B cell (primary cell): ENCODE data around the gene DUSP16. TPM values are rescaled to one million over a fixed set of nuclear protein-coding genes. Genes with fewer than 3 reads are reported as not detected.

ENCODE experiments used
- ATAC-seq: fragments of 200-7000 bp; cut with Tn5 transposase; one replicate; pipeline ENCODE4 v1.10.0; 2021; ENCODE audit warnings: low read depth, mild to moderate bottlenecking, moderate number of reproducible peaks, moderate library complexity
- CTCF ChIA-PET: fragments of 350-600 bp; sonication (Branson Sonifier 250); formaldehyde crosslinking; loops from one replicate; lab custom pipeline; 2021; ENCODE audit warnings: antibody characterized with exemption, inconsistent platforms; lab: Charles Lee
- POLR2A ChIA-PET: fragments of 350-600 bp; sonication (Branson Sonifier 250); formaldehyde crosslinking; loops from one replicate; lab custom pipeline; 2021; ENCODE audit warnings: antibody characterized with exemption; lab: Charles Lee
- DNase-seq: peaks from one replicate; pipeline ENCODE4 v3.0.0; 2013
- H2AFZ ChIP-seq: 2 replicates; pipeline ENCODE4 v1.6.1; 2012; ENCODE audit warnings: mild to moderate bottlenecking, low read depth, low read length; ENCODE audit not compliant: insufficient read depth, poor library complexity, severe bottlenecking
- H3K27ac ChIP-seq, 2 donors: 1 replicate in 1 of 2; 2 replicates in 1 of 2; pipeline ENCODE4 v1.5.1; 2012 to 2013; ENCODE audit warnings: low read length in 2 of 2, mild to moderate bottlenecking in 2 of 2, moderate library complexity in 1 of 2
- H3K27me3 ChIP-seq, 4 experiments: fragments of 200-600 bp in 1 of 4; sonication (generic) in 1 of 4; replicated peaks in 1 of 4; 1 replicate in 2 of 4; 2 replicates in 2 of 4; pipeline versions ENCODE4 v1.6.1 to v1.7.0; 2013 to 2016; ENCODE audit warnings: low read length in 3 of 4, mild to moderate bottlenecking in 2 of 4, mixed read lengths in 1 of 4, moderate library complexity in 1 of 4; ENCODE audit not compliant: insufficient read depth in 4 of 4, control insufficient read depth in 3 of 4; ENCODE audit errors: control extremely low read depth in 1 of 4
- H3K36me3 ChIP-seq, 2 experiments: replicated peaks in 1 of 2; 1 replicate in 1 of 2; 2 replicates in 1 of 2; pipeline versions ENCODE4 v1.6.1 to v1.7.1; 2013; ENCODE audit warnings: low read length in 1 of 2; ENCODE audit not compliant: insufficient read depth in 2 of 2, control insufficient read depth in 1 of 2; ENCODE audit errors: control extremely low read depth in 1 of 2, extremely low read depth in 1 of 2
- H3K4me1 ChIP-seq, 2 donors: fragments of 200-600 bp in 1 of 2; sonication (generic) in 1 of 2; 1 replicate in 1 of 2; 2 replicates in 1 of 2; pipeline versions ENCODE4 v1.5.1 to v1.6.1; 2013 to 2017; ENCODE audit warnings: low read length in 2 of 2; ENCODE audit not compliant: control insufficient read depth in 2 of 2, insufficient read depth in 2 of 2
- H3K4me2 ChIP-seq: replicated peaks from 2 replicates; pipeline ENCODE3; 2012; ENCODE audit warnings: mild to moderate bottlenecking, low read depth, low read length; ENCODE audit not compliant: poor library complexity, severe bottlenecking
- H3K4me3 ChIP-seq, 5 experiments: fragments of 200-600 bp in 1 of 5; sonication (generic) in 1 of 5; 1 replicate in 3 of 5; 2 replicates in 2 of 5; pipeline versions ENCODE4 v1.5.1 to v1.7.0; 2011 to 2016; ENCODE audit warnings: low read length in 4 of 5, mild to moderate bottlenecking in 4 of 5, low read depth in 2 of 5, control low read depth in 1 of 5, moderate library complexity in 1 of 5; ENCODE audit not compliant: insufficient read depth in 1 of 5; ENCODE audit errors: control extremely low read depth in 1 of 5, extremely low read depth in 1 of 5
- H3K79me2 ChIP-seq: fragments of 200-600 bp; sonication (generic); one replicate; pipeline ENCODE4 v1.6.0; 2016; ENCODE audit warnings: low read length; ENCODE audit not compliant: control insufficient read depth, insufficient read depth
- H3K9ac ChIP-seq: fragments of 200-600 bp; sonication (generic); 2 replicates; pipeline ENCODE4 v1.6.1; 2017; ENCODE audit warnings: mild to moderate bottlenecking, low read length, moderate library complexity
- H3K9me3 ChIP-seq, 3 donors: one replicate each; pipeline versions ENCODE4 v1.6.1 to v1.7.1; 2013; ENCODE audit warnings: low read length in 2 of 3; ENCODE audit not compliant: control insufficient read depth in 2 of 3, insufficient read depth in 1 of 3; ENCODE audit errors: control extremely low read depth in 1 of 3
- H4K20me1 ChIP-seq: 2 replicates; pipeline ENCODE4 v1.6.0; 2012; ENCODE audit warnings: mild to moderate bottlenecking, low read length; ENCODE audit not compliant: insufficient read depth, control insufficient read depth, poor library complexity, severe bottlenecking
- H3K27ac Mint-ChIP-seq: one replicate; pipeline ENCODE4 v1.8.0; 2021; ENCODE audit warnings: mixed read lengths
- H3K27me3 Mint-ChIP-seq: one replicate; pipeline ENCODE4 v1.8.0; 2021; ENCODE audit warnings: mixed read lengths
- H3K4me1 Mint-ChIP-seq: one replicate; pipeline ENCODE4 v1.8.0; 2021; ENCODE audit warnings: mixed read lengths
- H3K4me3 Mint-ChIP-seq: one replicate; pipeline ENCODE4 v1.8.0; 2021; ENCODE audit warnings: mixed read lengths
- H3K9me3 Mint-ChIP-seq: one replicate; pipeline ENCODE4 v1.8.0; 2022; ENCODE audit warnings: mixed read lengths; ENCODE audit not compliant: insufficient read depth
- EZH2 ChIP-seq: IDR thresholded peaks from 2 replicates; pipeline ENCODE4 v1.6.1; 2012; ENCODE audit warnings: borderline replicate concordance, low read depth, mild to moderate bottlenecking, moderate library complexity, low read length; ENCODE audit not compliant: insufficient read depth, poor library complexity, severe bottlenecking
- WGBS: methylation state at CpG from one replicate; pipeline ENCODE4 v1.1.5; 2013; ENCODE audit warnings: missing lambda C conversion rate; ENCODE audit not compliant: insufficient coverage; 5-methylcytosine and 5-hydroxymethylcytosine counted together
- intact Hi-C: fragments of 100-400 bp; cut with micrococcal nuclease; formaldehyde crosslinking; loops from one replicate; pipeline ENCODE4 v1.10.0; 2022
- polyA plus RNA-seq: library from polyadenylated mRNA; depleted of rRNA; stranded (reverse); fragments of >200 nt; gene quantifications from 2 replicates; pipeline ENCODE4 v1.2.3, GENCODE V29; 2012
- total RNA-seq, 2 donors: library from RNA; stranded (reverse); fragments of 120-200 nt in 1 of 2; gene quantifications; 1 replicate in 1 of 2; 2 replicates in 1 of 2; pipeline versions ENCODE4 v1.2.3 to v1.2.4, GENCODE V29; 2013 to 2022
- TF ChIP-seq, protein P1 (sequence below): fragments of 200-600 bp; IDR thresholded peaks from one replicate; pipeline ENCODE4 v1.8.0; 2022; ENCODE audit warnings: antibody characterized with exemption, mild to moderate bottlenecking

DUSP16 gene
- total and polyA plus RNA-seq, 2 donors (not counting 1 experiment from before 2014, with no cell fraction given): 0.37 to 5.6 TPM

DNA sequence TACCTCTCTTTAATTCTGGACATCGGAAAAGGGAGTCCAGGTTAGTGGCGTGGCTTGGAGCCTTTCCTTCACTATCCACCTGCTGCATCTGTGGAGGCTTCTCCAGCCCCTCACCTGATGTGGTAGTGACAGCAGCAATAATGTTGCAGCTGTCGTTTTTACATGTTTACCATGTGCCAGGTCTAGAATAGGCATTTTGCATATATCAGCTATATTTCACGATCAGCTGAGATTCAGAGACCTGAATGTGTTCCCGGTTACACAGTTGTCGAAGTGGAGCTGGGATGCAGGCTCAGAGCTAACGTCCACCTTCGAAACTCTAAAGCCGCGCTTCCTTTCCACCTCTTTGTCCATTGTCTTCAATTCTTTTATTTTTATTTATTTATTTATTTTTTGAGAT lies 114.8 kb downstream of the DUSP16 start:
- Histone ChIP-seq H4K20me1 (no peaks in the 10 kb centered on the region), H2AFZ (no peak overlapping the region), H3K27me3 (no peaks in the 10 kb centered on the region), H3K4me2 (no peak overlapping the region), H3K9me3 (no peaks in the 10 kb centered on the region), H3K4me1 (no peaks in the 10 kb centered on the region), H3K27ac (no peak overlapping the region), H3K4me3 (no peak overlapping the region), H3K9ac (no peak overlapping the region), H3K79me2 (no peaks in the 10 kb centered on the region), H3K36me3 (peaks cover 0 to 2% of the 10 kb centered on the region in 2 experiments)
- 95% methylated on average over 4 of the region's 10 CpGs for WGBS
- no peak for ATAC-seq
- DNase-seq: no peak
- H3K9me3 Mint-ChIP-seq: no peaks in the 10 kb centered on the region
- H3K4me1 Mint-ChIP-seq: no peaks in the 10 kb centered on the region
- no peak overlapping the region for H3K27ac Mint-ChIP-seq
- intact Hi-C loops: no loop called here
- ChIA-PET CTCF (interaction anchor here (1.0 kb wide), 1 partner anchor 289 kb away, joined by 3 read pairs; no protein-coding TSS in a partner anchor), POLR2A (no interaction called here)
- H3K27me3 Mint-ChIP-seq: no peaks in the 10 kb centered on the region
- no peak overlapping the region for H3K4me3 Mint-ChIP-seq
- TF ChIP-seq, protein P1, sequence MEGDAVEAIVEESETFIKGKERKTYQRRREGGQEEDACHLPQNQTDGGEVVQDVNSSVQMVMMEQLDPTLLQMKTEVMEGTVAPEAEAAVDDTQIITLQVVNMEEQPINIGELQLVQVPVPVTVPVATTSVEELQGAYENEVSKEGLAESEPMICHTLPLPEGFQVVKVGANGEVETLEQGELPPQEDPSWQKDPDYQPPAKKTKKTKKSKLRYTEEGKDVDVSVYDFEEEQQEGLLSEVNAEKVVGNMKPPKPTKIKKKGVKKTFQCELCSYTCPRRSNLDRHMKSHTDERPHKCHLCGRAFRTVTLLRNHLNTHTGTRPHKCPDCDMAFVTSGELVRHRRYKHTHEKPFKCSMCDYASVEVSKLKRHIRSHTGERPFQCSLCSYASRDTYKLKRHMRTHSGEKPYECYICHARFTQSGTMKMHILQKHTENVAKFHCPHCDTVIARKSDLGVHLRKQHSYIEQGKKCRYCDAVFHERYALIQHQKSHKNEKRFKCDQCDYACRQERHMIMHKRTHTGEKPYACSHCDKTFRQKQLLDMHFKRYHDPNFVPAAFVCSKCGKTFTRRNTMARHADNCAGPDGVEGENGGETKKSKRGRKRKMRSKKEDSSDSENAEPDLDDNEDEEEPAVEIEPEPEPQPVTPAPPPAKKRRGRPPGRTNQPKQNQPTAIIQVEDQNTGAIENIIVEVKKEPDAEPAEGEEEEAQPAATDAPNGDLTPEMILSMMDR: no peak
- no peak for TF ChIP-seq EZH2

DNA sequence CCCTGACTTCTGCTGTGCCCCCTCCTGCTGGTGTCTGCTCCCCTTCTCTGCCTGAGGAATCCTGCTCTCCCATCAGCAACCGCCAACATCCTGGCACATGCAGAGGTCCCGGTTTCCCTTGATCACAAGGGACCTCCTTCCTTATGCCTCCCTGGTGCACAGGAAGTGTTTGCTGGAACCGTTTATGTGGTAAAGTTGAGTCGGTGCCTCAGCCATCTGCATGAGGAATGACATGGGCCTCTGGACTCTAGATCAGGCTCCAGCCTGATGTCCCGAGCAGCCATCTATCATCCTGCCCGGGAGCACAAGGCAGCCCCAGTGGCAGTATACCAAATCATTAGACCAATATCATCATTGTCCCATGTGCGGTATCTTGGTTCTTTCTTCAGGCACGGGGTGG lies 115.4 kb downstream of the DUSP16 start:
- Histone ChIP-seq H4K20me1 (no peaks in the 10 kb centered on the region), H3K9me3 (no peaks in the 10 kb centered on the region), H3K9ac (no peak overlapping the region), H3K27me3 (no peaks in the 10 kb centered on the region), H3K36me3 (peaks cover 0 to 2% of the 10 kb centered on the region in 2 experiments), H3K4me1 (no peaks in the 10 kb centered on the region), H3K4me3 (no peak overlapping the region), H3K4me2 (no peak overlapping the region), H2AFZ (no peak overlapping the region), H3K27ac (no peak overlapping the region), H3K79me2 (no peaks in the 10 kb centered on the region)
- ATAC-seq: no peak
- Mint-ChIP-seq H3K4me1 (no peaks in the 10 kb centered on the region), H3K4me3 (no peak overlapping the region), H3K27ac (no peak overlapping the region), H3K9me3 (no peaks in the 10 kb centered on the region), H3K27me3 (no peaks in the 10 kb centered on the region)
- ChIA-PET CTCF (no interaction called here), POLR2A (no interaction called here)
- no peak for DNase-seq
- intact Hi-C loops: no loop called here
- 64% methylated on average over 4 of the region's 8 CpGs for WGBS
- no peak for TF ChIP-seq EZH2
- TF ChIP-seq, protein P1: no peak
